NCI-H446 (cell line): ENCODE data around the gene PRR35.

Experiments used
- DNase-seq, 2 experiments: peaks; one replicate each; lab custom pipeline; 2025; lab: John Stamatoyannopoulos, UW

Gene PRR35

DNA sequence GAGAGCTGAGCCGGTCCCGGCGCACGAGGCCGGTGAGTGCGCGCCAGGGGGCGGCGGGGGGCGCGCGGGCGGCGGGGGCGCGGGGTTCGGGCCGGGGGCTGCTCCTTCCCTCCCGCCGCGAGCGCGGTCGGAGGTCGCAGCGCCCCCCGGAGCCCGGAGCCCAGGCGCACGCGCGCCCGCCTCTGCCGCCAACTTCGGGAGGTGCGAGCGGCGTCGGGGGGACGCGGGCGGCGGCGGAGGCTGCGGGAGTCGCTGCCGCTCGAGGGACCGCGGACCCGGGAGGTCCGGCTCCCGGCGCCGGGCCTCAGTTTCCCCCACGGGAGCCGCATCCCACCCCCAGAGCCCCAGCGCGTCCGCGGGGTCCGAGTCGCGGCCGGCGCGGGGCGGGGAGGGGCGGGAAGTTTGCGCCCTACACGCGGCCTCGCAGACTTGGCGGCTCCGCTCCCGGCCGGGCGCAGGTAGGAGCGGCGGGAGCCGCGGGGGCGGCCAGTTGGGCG lies at the start of gene PRR35:
TSS of gene PRR35 (plus strand) at position 191 of the 497 bp plus-strand sequence. CDS start 2,901 bp downstream, outside the sequence.
- DNase-seq: no peak

DNA sequence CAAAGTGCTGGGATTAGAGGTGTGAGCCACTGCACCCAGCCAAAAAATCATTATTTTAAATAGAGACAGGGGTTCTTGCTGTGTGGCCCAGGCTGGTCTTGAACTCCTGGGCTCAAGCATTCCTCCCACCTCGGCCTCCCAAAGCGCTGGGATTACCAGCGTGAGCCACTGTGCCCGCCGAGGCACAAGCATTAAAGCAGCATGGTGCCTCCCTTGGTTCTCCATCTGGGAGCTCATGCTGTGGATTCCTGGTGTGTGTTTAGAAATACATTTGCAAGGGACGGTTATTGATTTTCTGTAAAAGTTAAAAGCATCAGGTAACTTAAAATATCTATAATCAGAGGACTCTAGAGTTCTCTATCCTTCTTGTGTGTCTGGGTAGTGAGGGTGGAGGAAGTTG lies 47.4 kb upstream of the PRR35 start:
- no peak for DNase-seq

DNA sequence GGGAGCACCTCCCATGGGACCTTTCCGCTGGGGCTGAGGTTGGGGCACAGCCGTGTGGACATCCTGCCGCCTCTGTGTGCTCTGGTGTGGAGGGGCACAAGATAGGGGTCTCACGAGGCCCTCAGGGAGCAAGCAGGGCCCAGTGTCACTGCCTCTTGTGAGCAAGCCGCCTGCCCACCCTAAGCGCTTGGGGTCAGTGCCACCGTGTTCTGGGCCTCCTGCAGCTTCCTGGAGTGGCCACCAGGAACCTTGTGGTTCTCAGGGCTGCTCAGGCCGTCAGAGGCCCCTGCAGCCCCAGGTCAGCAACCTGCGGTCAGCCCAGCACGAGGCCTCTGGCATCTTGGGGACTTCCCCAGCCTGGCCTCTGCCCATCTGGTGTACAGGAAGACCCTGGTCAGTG lies 46.2 kb upstream of the PRR35 start:
- no peak for DNase-seq

DNA sequence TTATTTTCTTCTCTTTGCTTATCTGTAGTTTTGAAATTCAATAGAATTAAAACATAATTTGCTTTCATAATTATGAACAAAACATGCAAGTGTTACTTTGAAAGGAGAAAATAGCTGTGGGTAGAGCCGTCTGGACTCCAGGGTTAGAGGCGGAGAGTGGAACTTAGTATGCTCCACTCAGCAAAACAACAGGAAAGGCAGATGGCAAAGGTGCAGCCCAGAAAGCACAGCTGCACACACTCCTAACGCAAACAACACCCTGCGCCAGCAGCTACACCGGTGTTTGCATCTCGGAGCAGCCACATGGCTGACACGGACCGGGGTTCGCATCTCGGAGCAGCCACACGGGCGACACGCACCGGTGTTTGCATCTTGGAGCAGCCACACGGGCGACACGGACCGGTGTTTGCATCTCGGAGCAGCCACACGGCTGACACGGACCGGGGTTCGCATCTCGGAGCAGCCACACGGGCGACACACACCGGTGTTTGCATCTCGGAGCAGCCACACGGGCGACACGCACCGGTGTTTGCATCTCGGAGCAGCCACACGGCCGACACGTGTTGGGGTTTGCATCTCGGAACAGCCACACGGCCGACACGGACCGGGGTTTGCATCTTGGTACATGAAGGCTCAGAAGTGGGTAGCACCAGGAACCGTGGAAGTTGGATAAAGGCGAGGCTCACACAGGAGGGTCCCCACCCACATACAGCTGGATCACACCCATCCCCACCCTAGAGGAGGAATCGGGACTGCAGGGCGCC lies 44.8 kb upstream of the PRR35 start:
- no peak for DNase-seq

DNA sequence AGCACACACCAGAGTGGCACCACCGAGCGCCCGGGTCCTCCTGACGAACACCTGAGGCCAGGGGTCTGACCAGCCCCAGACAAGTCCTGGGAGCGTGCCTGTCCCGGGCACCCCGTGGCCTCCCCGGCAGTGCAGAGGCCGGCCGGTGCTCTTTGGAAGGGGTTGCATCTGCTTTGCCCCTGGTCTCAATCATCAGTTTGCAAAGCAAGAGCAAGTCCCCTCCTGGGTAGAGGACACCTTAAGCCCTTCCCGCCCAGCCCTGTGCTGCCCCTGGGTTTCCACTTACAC lies 44.3 kb upstream of the PRR35 start:
- no peak for DNase-seq

DNA sequence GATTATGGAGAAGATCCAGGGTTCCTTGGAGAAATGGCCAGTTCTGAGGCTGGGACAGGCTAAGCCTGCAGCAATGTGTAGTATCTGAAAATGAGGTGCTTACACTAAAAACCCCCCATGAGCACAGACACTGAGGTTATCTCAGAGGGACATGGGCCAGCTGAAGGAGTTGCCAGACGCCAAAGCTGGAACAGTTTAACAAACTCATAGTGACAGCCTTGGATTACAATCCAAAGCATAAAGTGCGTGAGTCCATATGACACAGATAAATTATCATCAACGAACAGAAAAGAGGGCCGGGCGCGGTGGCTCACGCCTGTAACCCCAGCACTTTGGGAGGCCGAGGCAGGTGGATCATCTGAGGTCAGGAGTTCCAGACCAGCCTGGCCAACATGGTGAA lies 43.9 kb upstream of the PRR35 start:
- DNase-seq: no peak

DNA sequence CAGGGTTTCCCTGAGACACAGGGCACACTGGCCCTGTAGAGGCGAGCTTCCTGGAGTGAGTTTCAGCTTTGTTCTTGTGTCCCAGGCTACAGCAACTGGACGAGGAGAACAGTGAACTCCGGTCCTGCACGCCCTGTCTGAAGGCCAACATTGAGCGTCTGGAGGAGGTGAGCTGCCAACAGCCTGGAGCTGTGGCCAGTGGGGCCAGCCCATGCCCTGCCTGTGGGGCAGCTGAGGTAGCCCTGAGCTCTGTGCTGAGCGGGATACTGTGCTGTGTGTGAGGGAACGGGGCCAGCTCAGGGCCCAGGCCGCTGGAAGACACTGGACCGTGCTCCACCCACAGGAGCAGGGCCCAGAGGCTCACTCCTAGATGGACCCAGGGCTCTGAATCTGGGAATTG lies 41.3 kb upstream of the PRR35 start:
- DNase-seq: no peak

DNA sequence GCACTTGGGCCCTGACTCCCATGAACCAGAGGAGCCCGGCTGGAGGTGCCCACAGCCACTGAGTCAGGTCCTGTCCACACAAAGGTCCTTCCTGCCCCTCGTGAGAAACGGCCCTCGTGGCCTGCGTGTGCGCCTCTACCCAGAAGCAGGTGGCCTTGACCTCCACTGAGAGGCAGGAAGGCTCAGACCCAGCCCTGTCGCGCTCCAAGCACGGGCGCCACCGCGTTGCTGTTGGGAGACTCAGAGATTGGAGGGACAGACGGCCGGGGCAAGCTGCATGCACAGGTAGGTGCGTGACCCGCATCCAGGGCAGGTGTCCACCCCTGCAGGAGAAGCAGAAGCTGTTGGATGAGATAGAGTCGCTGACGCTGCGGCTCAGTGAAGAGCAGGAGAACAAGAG lies 40.8 kb upstream of the PRR35 start:
- DNase-seq: no peak

DNA sequence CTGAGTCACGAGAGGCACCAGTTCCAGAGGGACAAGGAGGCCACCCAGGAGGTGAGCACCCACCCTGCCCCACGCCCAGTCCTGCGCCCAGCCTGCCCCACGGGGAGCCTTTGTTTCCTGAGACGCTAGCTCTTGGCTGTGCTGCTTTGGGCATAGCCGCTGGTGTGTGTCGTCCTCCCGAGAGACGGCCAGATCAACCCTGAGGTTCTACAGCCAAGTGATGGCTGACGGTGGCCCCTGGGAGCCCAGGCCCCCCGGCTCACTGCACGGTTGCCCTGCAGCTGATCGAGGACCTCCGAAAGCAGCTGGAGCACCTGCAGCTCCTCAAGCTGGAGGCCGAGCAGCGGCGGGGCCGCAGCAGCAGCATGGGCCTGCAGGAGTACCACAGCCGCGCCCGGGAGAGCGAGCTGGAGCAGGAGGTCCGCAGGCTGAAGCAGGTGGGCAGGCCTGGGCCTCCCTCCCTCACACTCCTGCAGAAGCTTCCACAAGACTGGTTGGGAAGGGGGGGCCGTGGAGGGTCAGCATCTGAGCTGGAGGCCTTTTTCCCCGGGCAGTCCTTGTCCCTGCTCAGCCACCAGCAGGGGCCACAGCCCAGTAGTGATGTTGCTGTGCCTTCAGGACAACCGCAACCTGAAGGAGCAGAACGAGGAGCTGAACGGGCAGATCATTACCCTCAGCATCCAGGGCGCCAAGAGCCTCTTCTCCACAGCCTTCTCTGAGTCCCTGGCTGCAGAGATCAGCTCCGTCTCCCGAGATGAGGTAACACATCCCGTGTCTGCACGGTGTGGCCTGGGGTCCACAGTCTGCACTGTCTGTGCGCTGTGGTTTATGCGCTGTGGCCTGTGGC lies 40.1 kb upstream of the PRR35 start:
- no peak for DNase-seq

DNA sequence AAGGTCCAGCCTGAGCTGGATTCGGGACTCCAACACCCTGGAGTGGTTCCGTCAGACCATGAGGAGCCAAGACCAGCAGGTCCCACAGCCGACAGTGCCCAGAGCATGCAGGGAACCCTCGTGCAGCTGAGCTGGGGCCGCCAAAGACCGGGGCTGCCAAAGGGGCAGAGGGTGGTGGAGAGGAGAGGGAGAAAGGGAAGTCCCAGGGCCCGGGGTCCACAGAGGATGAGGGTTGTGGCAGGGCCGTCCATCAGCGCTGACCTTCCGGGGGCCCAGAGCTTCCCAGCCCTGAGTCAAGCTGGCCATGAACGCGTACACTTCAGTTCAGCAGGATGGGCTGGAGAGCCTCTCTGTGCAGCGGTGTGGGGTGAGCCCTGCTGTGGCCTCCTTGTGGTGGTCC lies 39.3 kb upstream of the PRR35 start:
- DNase-seq: no peak

DNA sequence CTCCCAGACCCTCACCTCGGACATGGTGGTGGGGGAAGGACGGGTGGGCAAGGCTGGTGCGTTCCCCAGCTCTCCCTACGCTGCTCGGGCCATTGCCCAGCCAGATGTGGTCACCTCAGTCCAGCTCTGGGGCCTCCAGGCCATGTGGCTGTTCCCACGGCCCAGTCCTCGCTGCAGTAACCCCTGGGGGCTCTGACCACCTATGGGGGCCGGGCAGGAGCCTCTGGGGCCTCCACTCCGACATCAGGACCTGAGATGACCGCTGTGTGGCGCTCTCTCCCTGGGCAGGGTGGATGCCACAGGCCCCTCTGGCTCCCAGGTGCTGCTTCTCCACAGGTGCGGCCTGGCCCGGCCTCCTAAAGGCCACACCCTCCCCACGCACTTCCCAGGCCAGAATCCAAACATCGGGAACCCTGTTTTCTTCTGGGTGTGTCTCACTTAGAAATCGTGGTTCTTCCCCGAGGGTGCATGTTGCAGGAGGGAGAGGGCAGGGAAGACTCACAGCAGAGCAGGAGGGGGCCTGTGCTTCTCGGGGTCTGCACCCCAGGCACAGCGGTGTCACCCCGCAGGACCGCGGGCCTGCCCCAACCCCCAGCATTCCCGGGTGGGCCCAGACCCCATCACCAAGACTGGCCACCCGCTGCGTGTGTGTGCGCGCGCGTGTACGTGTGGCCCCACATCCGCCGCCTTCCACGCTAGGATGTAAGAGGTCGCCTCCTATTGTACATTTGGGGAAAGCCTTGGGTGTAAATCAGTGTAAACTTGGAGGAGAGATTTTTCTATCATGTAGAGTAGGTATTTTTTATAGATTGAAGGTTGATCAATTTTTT lies 38.6 kb upstream of the PRR35 start:
- no peak for DNase-seq

DNA sequence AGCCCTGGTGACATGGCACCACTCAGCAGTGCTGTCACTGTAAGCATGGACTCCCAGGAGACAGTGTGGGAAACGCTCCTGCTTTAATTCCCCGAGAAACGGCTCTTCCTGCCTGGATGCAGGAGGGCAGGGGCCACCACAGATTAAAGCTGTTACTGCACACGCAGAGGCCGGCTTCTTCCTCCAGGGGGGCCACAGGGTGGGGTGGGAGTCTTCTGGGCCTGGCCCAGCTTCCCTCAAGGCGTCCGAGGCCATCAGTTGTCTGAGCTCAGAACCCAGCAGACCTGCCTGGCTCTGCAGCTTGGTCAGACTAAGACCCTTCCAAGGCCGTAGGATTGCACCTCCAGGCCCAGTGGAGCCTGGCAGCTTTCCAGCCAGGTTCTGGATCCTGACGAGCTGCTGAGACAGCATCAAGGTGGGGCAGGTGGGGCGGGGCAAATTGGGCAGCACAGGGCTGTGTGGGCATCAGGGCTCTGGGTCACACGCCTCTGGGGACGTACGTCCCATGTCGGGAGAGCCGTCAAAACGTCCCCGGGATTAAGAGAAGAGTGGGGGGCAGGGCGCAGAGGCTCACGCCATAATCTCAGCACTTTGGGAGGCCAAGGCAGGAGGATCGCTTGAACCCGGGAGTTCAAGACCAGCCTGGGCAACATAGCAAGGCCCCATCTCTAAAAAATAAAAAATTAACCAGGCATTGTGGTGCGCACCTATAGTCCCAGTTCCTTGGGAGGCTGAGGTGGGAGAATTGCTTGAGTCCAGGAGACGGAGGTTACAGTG lies 37.7 kb upstream of the PRR35 start:
- no peak for DNase-seq

DNA sequence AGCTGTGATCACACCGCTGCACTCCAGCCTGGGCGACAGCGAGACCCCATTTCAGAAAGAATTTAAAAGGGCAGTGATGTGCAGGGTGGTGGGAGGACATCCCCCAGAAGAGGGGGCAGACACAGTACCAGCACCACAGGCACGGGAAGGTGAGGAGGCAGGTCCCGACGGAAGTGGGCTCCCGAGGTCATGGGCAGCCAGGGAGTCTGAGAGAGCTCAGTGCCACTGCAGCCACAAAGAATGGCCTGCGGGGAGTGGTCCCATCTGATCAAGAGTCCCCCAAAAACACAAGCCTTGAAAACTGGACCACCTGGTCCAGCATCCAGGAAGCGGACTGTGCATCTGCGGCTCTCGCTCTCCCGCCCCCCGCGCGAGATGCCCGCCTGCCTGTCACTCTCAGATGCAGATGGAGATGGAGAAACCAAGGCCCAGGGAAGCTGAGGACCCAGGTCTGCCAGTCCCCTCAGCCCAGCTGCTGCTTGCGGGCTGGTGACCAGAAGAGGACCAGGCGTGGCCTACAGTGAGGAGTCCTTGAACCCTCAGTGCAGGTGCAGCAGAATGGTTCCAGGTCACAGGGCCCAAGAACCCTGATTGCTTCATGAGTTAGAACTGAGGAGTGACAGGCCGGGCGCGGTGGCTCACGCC lies 37.0 kb upstream of the PRR35 start:
- DNase-seq: no peak

DNA sequence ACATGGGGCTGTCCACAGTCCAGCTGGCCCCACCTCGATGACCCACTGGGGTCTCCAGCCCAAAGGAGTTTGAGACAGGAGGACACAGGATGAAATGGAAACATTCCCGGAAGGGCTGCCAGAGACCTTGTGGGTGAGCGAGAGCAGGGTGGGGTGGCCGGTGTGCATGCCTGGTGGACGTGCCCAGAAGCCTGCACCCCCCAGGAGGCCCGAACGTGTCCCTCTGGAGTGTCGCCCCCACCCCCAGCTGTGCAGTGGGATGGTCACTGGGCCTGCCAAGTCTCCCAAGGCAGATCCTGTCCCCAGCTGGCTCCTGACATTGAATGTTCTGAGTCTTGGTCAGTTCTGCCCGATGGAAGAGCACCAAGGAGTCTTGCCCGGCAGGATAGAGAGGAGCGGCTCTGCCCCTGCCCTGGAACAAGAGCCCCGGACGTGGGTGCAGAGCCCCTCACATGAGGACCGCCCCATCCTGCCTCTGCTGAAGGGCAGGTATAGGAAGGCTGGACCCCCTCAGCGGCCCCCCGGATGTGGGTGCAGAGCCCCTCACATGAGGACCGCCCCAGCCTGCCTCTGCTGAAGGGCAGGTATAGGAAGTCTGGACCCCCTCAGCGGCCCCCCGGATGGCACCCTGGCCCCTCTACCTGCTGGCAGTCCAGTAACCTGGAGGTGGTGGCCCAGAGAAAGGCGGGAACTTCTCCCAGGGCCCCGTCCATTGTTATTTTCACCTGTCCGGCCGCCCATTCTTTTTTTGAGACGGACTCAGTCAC lies 35.7 kb upstream of the PRR35 start:
- no peak for DNase-seq

DNA sequence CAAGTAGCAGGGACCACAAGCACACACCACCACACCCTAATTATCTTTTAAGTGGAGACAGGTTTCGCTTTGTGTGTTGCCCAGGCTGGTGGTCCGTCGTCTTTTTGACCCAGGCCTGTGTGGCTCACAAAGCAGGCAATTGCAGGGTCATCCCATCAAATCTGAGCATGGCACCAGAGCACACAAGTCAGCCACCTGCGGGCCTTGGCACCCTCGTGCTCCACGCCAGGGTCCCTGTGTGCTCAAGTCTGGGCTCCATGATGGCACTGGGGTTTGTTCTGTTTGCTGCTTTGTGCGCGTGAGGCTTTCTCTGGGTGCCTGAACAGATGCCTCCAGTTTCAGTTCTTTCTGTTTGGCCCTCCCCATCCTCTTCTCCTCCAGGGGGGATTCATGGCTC lies 35.1 kb upstream of the PRR35 start:
- no peak for DNase-seq

DNA sequence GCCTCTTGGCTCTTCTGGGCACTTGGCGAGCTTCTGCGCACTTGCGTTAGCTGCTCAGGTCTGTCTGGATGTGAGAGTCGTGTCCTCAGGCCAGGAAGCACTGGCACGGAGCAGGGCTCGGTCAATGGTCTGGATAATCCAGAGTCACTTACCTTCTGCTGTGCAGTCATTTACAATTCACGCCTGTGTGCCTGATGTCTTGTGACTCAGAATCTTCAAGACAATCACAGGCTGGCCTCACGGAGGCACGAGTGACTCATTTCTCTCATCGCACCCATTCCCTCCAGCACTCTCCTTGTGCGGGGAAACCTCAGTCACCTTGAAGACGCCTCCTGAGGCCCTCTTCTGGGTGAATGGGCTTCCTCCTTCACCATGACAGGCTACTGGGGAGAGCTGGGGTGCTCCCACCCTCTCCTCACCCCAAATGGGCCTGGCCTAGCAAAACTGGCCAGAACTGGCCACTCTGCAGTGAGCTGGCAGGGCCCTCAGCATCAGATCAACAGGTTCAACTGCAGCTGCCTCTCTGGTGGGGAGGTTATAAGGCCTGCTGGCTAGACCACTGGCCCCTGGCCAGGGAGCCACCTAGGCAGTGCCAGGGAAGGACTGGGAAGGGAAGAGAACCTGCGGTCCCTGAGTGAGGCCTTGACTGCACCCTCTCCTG lies 34.5 kb upstream of the PRR35 start:
- peak in 1 of 2 experiments; percentile 61 for DNase-seq

DNA sequence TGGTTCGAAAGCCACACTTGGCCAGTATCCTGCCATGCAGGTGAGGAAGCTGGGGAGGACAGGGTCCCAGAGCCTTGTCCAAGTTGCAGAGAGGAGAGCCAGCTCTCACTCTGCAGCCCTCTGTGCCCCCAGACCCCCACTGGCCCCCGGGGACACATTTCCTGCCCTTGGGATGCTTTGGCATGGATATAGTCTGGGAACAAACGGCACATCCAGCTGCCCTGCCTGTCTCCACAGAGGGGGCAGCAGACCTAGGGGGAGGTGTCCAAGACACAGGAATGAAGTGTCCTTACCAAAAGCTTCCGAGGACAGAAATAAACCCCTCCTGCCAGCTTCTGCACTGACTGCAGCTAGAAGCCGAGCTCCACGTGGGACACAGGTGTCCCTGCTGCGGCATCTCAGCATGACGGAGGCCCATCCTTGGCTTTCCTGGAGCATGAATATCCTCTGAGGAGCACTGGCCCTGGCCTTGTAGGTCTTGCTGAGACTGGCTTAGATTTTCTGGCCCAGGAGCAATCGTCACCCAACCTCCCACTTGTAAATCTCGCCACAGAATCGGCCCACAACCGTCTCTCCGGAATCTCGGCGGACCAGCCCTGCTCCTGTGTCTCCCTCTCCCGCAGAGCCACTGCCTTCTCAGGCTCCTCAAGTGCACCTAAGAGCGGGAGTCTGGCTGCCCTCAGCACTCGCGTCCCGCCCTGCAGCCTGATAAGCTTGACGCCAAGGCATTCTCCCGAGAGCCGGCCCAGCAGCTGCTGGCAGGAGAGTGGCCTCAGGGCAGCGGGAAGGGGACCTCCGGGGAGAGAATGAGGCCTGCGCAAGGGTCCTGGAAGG lies 33.8 kb upstream of the PRR35 start:
- no peak for DNase-seq

DNA sequence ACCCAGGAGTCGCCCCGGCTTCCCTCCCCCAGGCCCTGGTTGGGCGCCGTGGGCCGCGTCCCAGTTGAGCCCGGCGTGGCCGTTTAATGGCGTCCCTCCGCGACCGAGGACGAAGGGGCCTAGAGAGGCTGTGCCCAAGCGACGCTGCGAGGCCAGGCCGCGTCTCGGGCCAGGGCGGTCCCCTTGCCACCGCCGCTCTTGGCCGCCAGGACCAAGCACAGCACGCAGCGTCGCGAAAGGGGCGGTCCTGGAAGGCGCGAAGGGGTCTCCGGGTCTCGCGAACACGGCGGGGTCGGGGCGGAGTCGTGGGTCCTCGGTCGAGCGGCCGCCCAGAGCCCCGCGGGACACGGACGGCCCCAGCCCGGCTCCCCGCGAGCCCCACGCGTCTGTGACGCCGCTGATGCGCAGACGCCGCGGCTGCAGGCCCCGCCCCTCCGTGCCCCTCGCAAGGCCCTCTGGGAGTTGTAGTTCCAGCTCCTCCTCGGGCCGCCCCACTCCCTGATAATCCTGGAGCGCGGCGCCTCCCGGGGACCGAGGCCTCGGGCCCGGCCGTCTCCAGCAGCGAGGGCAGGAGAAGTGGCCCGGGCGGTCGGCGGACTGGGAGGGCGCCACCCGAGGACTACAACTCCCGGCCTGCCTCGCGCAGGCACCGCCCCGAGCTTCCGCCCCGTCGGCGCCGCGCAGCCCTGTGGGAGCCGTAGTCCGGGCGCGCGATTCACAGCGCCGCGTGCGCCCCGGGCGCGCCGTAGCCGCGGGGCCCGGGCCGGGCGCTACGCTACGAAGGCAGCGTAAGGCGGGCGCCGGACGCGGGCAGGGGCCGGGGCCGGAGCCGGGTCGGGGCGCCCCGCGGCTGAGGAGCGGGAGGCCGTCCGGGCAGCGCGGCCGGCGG lies 32.9 kb upstream of the PRR35 start, which contains the start of gene CAPN15:
TSS of gene CAPN15 (plus strand) at position 698 of the 889 bp plus-strand sequence. CDS start 19,127 bp downstream, outside the sequence.
- peak; percentile 70 to 94 for DNase-seq
